Activated CD4-positive, CD25-positive, alpha-beta regulatory T cell treated with anti-CD3 and anti-CD28 coated beads, Interleukin-2, amount 50 U/mL, for 72 hours (primary cell): Measurements from ENCODE around the gene MCUR1.
"Not testable (repeated sequence)": the region's sequence is repeated elsewhere in the genome, so short reads cannot be mapped to it uniquely, and the experiment has no call there.

Source experiments
- DNase-seq: peaks from one replicate; pipeline ENCODE4 v3.0.0; 2021

MCUR1 gene

DNA sequence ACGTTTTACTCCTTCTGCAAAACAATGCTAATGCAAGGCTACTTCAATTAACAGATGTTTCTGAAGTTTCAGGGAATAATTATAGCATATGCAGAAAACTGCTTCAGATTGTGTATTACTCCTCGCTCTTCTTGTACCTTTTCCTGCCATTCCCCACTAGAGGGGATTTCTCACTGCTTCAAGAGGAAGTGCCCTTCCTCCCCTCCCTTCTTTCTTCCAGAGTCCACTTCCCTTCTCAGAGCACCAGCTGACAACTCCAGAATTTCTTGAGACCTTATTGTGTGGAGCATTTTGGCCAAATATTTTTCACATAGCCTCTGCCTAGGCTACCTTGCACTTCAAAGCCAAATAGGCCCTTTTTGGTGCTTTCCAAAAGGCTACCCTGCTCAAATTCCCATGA is 12.7 kb upstream of the MCUR1 start:
- no peak for DNase-seq

- DNase-seq = no peak
These were observed 11.5 kb upstream of the MCUR1 start for GRCh38 chr6:13825871-13826270.

DNA sequence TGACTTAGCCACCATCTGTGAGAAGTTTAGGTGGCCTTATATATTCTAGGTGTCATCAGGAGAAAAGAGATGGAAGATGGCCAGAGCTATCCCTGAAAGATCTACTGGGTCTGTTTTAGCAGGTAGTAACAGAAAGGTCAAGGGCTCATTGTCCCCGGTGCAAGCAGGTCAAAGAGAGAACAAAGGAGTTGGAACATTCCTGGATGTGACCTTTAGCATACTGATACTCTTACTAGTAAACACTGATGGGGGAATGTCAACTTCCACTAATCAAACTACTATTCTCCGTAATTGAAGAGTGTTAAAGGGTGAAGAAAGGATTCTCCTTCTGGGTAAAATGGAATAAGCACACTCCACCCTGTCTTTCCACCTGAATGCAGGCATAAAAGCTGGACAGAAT is 4.0 kb upstream of the MCUR1 start:
- no peak for DNase-seq

- DNase-seq = no peak
These were observed 700 bp upstream of the MCUR1 start for GRCh38 chr6:13814938-13815575.

- no peak for DNase-seq
These were observed 659 bp downstream of the MCUR1 start for GRCh38 chr6:13813621-13814175.

DNA sequence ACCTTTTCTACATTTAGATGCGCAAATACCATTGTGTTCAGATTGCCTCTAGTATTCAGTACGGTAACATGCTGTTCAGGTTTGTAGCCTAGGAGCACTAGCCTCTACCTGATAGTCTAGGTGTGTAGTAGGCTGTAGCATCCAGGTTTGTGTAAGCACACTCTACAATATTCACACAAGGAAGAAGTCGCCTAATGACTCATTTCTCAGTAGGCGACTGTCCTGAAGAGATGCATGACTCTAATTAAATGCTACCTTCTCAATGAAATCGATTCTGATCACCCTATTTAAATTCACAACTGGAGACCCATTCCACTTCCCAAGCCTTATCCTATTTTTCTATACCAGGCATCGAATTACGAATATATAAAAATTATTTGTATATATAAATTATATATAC is 1.3 kb downstream of the MCUR1 start:
- no peak for DNase-seq

- DNase-seq = no peak
These were observed 2.1 kb downstream of the MCUR1 start for GRCh38 chr6:13812359-13812642.

GRCh38 chr6:13811627-13812358 is 2.6 kb downstream of the MCUR1 start:
- no peak for DNase-seq

DNA sequence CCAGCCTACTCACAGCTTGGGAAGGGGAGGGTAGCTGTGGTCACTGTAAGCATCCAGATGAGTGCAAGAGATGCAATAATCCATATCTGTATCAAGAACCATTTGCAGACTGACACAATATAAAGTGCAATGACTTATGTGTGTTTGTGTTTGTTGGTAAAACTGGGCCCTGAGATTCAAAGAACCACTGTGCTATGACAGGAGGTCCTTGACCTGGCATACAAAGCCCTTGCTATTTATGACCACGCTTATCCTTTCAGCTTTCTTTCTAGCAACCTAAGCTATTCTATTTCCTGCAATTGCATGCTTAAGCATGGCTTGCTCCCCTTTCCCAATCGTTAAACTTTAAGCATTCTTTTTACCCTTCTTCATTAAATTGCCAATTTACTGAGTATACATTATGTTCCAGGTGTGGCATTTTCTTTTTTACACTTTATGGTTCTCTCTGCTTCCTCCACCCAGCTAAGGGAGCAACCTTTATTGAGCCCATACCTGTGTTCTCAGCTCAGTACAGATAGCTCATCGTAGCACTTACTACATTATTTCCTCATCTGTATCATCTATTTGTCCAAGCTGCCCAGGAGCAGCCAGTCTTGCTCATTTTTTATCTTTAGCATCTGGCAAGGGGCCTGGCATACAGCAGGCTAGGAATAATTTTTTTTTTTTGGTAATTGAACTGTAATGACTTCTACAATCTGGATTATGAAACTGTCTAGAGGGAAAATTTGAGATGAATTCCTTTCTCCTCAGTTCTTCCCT is 3.5 kb downstream of the MCUR1 start:
- no peak for DNase-seq

GRCh38 chr6:13808801-13809200 is 5.6 kb downstream of the MCUR1 start:
- no peak for DNase-seq

- DNase-seq = no peak
These were observed 6.7 kb downstream of the MCUR1 start for GRCh38 chr6:13807696-13808095.

DNA sequence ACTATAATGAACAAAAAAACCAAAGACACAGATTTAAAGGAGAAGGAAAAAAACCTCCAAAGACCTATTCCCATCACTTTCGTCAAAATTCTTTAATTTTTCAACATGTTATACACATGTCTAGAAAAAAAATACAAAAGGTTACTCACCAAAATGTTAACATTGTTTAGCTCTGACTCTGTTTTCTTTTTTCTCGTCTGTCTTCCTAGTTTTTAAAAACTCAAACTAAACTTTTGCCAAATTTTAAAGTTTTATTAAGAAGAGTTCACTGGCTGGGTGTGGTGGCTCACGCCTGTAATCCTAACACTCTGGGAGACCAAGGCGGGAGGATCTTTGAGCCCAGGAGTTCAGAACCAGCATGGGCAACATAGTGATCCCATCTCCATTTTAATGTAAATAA is 10.8 kb downstream of the MCUR1 start:
- no peak for DNase-seq

- no peak for DNase-seq
These were observed 13.7 kb downstream of the MCUR1 start for GRCh38 chr6:13800615-13801014.

GRCh38 chr6:13796781-13797180 is 17.6 kb downstream of the MCUR1 start:
- no peak for DNase-seq

DNA sequence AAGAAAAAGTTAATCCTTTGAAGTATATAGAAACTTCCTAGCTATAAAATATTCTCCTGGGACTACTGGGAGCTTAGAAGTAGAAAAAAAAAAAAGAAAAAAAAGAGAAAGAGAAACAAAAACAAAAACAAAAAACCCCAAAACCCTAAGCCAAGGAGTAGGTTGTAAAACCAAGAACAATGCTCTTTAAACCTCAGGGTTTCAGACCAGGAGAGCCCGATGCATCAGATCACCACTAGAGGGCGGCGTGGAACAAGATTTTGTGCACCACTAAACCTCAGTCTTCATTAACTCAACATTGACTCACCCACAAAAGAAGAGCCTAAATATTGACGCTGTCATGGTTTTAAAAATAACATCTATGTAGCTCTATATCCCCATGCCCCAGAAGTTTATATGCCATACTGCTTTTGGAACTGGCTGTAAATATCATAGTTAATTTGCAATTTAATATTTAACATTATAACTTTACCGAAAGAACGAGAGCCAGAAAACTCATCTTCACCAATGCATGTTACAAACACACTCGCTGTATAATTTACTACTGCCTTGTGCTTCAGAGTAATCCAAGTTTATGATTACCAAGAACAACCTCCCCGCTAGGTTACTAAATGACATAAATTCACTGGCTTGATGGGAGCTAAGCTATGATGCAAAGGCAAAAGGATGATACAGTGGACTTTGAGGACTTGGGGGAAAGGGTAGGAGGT is 19.2 kb downstream of the MCUR1 start:
- DNase-seq = peak; percentile 86

GRCh38 chr6:13794184-13794583 is 20.2 kb downstream of the MCUR1 start:
- DNase-seq = no peak

- DNase-seq = no peak
These were observed 24.6 kb downstream of the MCUR1 start for GRCh38 chr6:13789746-13790145.

DNA sequence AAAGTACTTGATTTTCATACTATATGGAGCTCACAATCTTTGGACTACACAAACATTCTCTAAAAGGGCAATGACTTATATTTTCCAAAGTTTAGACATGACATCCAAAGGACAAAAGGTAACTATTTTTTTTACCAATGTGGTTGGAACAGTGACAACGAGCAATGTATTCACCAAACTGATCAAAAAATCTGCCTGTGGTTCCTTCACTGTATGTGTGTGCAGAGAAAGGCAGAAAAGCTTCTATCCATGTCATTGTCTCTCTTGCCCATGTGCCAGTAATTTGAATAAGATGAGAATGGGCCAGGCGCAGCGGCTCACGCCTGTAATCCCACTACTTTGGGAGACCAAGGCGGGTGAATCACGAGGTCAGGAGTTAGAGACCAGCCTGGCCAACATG is 25.5 kb downstream of the MCUR1 start:
- DNase-seq = no peak

DNA sequence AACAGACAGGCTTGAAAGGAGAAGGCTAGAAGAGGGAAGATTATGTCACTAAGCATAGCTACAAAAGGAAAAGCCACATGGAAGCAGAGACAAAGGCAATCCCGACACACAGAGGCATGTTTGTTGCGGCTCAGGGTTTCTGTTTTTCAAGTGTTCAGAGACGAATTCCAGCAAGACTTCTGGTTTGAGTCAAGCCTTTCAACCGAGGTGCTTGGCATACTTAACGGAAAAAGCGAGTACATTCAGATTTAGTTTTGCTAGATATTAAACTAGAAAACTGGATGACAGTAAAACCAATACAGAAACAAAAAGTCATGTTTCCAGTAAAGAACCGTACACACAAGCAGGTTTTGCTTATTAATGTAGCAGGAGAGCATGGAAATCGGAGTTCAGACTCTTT is 27.2 kb downstream of the MCUR1 start:
- no peak for DNase-seq

DNA sequence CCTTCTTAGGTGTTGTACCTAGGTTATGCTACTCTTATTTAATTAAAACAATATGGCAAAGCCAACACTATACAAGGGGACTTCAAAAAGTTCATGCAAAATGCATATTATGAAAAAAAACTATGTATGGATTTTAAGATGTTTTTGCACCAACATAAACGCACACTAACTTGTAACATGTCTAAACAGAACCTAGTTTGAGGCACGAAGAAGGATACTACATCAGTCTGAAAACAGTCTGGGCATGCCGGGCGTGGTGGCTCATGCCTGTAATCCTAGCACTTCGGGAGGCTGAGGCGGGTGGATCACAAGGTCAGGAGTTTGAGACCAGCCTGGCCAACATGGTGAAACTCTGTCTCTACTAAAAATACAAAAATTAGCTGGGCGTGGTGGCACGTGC is 34.2 kb downstream of the MCUR1 start:
- not testable (repeated sequence) for DNase-seq

DNA sequence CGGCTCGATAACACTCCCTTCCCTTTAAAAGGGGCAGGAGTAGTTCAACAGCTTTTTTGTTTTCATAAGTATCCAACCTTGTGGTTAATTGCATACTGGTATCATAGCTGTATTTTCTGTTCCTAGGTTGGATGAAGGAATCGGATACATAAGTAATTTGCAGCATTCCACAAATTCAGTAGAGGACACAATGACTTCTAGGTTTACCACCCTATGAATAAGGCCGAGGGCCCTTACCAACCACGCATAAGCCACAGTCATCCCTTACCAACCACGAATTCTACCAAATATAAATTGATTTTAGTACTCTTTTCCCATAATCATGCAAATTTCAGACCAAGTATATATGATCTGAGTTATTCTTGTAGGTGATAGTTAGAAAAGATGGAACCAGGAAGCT is 36.3 kb downstream of the MCUR1 start:
- no peak for DNase-seq

GRCh38 chr6:13776602-13777001 is 37.8 kb downstream of the MCUR1 start:
- DNase-seq = no peak

DNA sequence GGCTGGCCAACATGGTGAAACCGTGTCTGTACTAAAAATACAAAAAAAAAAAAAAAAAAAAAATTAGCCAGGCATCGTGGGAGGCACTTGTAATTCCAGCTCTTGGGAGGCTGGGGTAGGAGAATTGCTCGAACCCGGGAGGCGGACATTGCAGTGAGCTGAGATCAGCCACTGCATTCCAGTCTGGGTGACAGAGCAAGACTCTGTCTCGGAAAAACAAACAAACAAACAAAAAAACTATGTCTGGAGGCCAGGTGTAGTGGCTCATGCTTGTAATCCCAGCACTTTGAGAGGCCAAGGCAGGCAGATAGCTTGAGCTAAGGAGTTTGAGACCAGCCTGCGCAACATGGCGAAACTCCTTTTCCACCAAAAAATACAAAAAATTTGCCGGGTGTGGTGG is 38.9 kb downstream of the MCUR1 start:
- DNase-seq = not testable (repeated sequence)
